ENCODE measurements around the gene ETS2.

ETS2 gene

GRCh38 chr21:38863843-38864363, 58.2 kb downstream of the ETS2 start:
- no peak overlapping the region for H3K27ac ChIP-seq (ENCODE audit: low read length)
- no peak overlapping the region for H3K4me2 ChIP-seq (ENCODE audit: low read length)
- no peak for TF ChIP-seq CTCF (IDR thresholded peaks at IDR 0.05; ENCODE audit: low read depth, low read length)
- no peaks in the 10 kb centered on the region for H3K36me3 ChIP-seq (replicated peaks; ENCODE audit: low read depth, low read length)
- H4K20me1 ChIP-seq (ENCODE audit: insufficient read depth, low read length) = no peaks in the 10 kb centered on the region
- H3K9ac ChIP-seq (ENCODE audit: low read length) = no peak overlapping the region
- no peak overlapping the region for H2AFZ ChIP-seq (ENCODE audit: low read depth, low read length)
- no peaks in the 10 kb centered on the region for H3K9me3 ChIP-seq (ENCODE audit: insufficient read depth, low read length)
- no peak overlapping the region for H3K4me3 ChIP-seq (ENCODE audit: low read length)
- peaks cover 13% of the 10 kb centered on the region for H3K4me1 ChIP-seq (ENCODE audit: low read length)
- H3K79me2 ChIP-seq (ENCODE audit: low read length) = no peaks in the 10 kb centered on the region
- peaks cover 15% of the 10 kb centered on the region for H3K27me3 ChIP-seq (ENCODE audit: low read depth, low read length)

GRCh38 chr21:38864964-38865363, 59.2 kb downstream of the ETS2 start:
- H3K27ac ChIP-seq (ENCODE audit: low read length) = no peak overlapping the region
- H3K79me2 ChIP-seq (ENCODE audit: low read length) = no peaks in the 10 kb centered on the region
- peaks cover 17% of the 10 kb centered on the region for H3K27me3 ChIP-seq (ENCODE audit: low read depth, low read length)
- no peak overlapping the region for H2AFZ ChIP-seq (ENCODE audit: low read depth, low read length)
- H3K4me1 ChIP-seq (ENCODE audit: low read length) = peaks cover 13% of the 10 kb centered on the region
- no peaks in the 10 kb centered on the region for H3K9me3 ChIP-seq (ENCODE audit: insufficient read depth, low read length)
- H3K36me3 ChIP-seq (replicated peaks; ENCODE audit: low read depth, low read length) = no peaks in the 10 kb centered on the region
- no peak overlapping the region for H3K4me2 ChIP-seq (ENCODE audit: low read length)
- no peak overlapping the region for H3K4me3 ChIP-seq (ENCODE audit: low read length)
- TF ChIP-seq EZH2phosphoT487 (IDR thresholded peaks at IDR 0.05; ENCODE audit: low read depth) (no peak), CTCF (IDR thresholded peaks at IDR 0.05; ENCODE audit: low read depth, low read length) (no peak)
- no peaks in the 10 kb centered on the region for H4K20me1 ChIP-seq (ENCODE audit: insufficient read depth, low read length)
- H3K9ac ChIP-seq (ENCODE audit: low read length) = no peak overlapping the region

GRCh38 chr21:38869196-38869595, 63.5 kb downstream of the ETS2 start:
- H3K27me3 ChIP-seq (ENCODE audit: low read depth, low read length) = peaks cover 14% of the 10 kb centered on the region
- H3K4me1 ChIP-seq (ENCODE audit: low read length) = no peaks in the 10 kb centered on the region
- no peaks in the 10 kb centered on the region for H3K36me3 ChIP-seq (replicated peaks; ENCODE audit: low read depth, low read length)
- no peak overlapping the region for H3K4me2 ChIP-seq (ENCODE audit: low read length)
- no peak overlapping the region for H3K4me3 ChIP-seq (ENCODE audit: low read length)
- H4K20me1 ChIP-seq (ENCODE audit: insufficient read depth, low read length) = no peaks in the 10 kb centered on the region
- no peak for TF ChIP-seq CTCF (IDR thresholded peaks at IDR 0.05; ENCODE audit: low read depth, low read length)
- TF ChIP-seq EZH2phosphoT487 (IDR thresholded peaks at IDR 0.05; ENCODE audit: low read depth) = no peak
- H3K27ac ChIP-seq (ENCODE audit: low read length) = no peak overlapping the region
- no peaks in the 10 kb centered on the region for H3K9me3 ChIP-seq (ENCODE audit: insufficient read depth, low read length)
- no peak overlapping the region for H2AFZ ChIP-seq (ENCODE audit: low read depth, low read length)
- no peaks in the 10 kb centered on the region for H3K79me2 ChIP-seq (ENCODE audit: low read length)
- H3K9ac ChIP-seq (ENCODE audit: low read length) = no peak overlapping the region

GRCh38 chr21:38869946-38870345, 64.2 kb downstream of the ETS2 start:
- H3K27ac ChIP-seq (ENCODE audit: low read length) = no peak overlapping the region
- H3K9me3 ChIP-seq (ENCODE audit: insufficient read depth, low read length) = no peaks in the 10 kb centered on the region
- H3K9ac ChIP-seq (ENCODE audit: low read length) = no peak overlapping the region
- no peak overlapping the region for H3K4me3 ChIP-seq (ENCODE audit: low read length)
- no peak overlapping the region for H2AFZ ChIP-seq (ENCODE audit: low read depth, low read length)
- peaks cover 14% of the 10 kb centered on the region for H3K27me3 ChIP-seq (ENCODE audit: low read depth, low read length)
- TF ChIP-seq EZH2phosphoT487 (IDR thresholded peaks at IDR 0.05; ENCODE audit: low read depth) (no peak), CTCF (IDR thresholded peaks at IDR 0.05; ENCODE audit: low read depth, low read length) (no peak)
- H4K20me1 ChIP-seq (ENCODE audit: insufficient read depth, low read length) = no peaks in the 10 kb centered on the region
- no peaks in the 10 kb centered on the region for H3K4me1 ChIP-seq (ENCODE audit: low read length)
- no peak overlapping the region for H3K4me2 ChIP-seq (ENCODE audit: low read length)
- H3K79me2 ChIP-seq (ENCODE audit: low read length) = no peaks in the 10 kb centered on the region
- no peaks in the 10 kb centered on the region for H3K36me3 ChIP-seq (replicated peaks; ENCODE audit: low read depth, low read length)
